ENCODE data around the gene MDH1. TPM values are rescaled to one million over a fixed set of nuclear protein-coding genes. Genes with fewer than 3 reads are reported as not detected.

The MDH1 gene
- total and polyA plus RNA-seq, 9 of the 15 experiments (the other 6 are each of a cell fraction or from before 2014, with no cell fraction given), result 191 to 1,225 (median 284) TPM

GRCh38 chr2:63590626-63591408, 2.1 kb downstream of the MDH1 start (continued):
- TF ChIP-seq ELK3 (CRISPR knock-in tag; IDR thresholded peaks at IDR 0.05), result no peak
- no peak for TF ChIP-seq CCAR2 (IDR thresholded peaks at IDR 0.05; ENCODE audit: low read depth, low read length)
- no peak for TF ChIP-seq SRSF1 (IDR thresholded peaks at IDR 0.05; ENCODE audit: low read depth, low read length)
- no peak for TF ChIP-seq TRIM28 (IDR thresholded peaks at IDR 0.05)
- no peak for TF ChIP-seq SMARCB1 (IDR thresholded peaks at IDR 0.05; ENCODE audit: insufficient read length, low read depth)

DNA sequence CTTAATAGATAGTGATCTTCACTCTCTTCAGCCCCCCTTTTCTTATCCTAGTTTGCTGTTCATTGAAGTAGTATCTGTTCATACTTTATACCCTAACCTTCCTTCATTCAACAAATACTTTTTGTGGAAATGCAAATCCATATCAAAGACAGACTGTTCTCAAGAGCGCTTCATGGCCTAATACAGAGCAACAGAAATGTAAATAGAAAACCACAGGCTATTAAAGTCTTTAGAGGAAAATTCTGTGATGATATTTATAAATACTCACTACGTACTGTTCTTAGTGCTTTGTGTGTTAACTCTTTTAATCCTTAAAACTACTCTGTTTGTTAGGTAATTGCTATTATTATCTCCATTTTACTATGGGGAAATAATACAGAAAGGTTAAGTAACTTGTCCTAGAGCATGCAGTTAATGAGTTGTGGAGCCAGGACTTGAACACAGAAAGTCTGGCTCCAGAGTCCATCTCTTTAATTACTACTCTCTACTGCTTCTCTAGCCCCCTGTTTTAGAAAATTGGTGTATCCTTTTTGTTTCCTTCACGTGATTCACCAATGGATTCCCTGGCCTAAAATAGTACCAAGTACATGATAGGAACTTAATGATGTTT, 2.9 kb downstream of the MDH1 start:
- peaks cover 0 to 14% of the 10 kb centered on the region in 2 experiments; a peak in 3 of 5 replicates for H3K4me1 ChIP-seq (replicated peaks in 1 of 2; ENCODE audit: control insufficient read depth in 2 of 2, insufficient read depth in 2 of 2, low read length in 2 of 2)
- DNase-seq (ENCODE audit: extremely low read depth in 1 of 4, low spot score in 3 of 4) (no peak), FAIRE-seq (no peak), ATAC-seq (no peak)
- H3K27ac ChIP-seq (ENCODE audit: extremely low read depth, low read depth, low read length), result no peak overlapping the region
- ChIA-PET CTCF (ENCODE audit: low intra/inter-chr PET ratio) (no interaction called here), POLR2A (no interaction called here)
- no peak overlapping the region for H3K4me3 ChIP-seq
- in situ Hi-C loops (cut with MboI), result no loop called here
- no peak overlapping the region for H3K4me2 ChIP-seq (ENCODE audit: insufficient read depth, low read length)
- H4K20me1 ChIP-seq (replicated peaks; ENCODE audit: control insufficient read depth, insufficient read depth, low read length), result no peaks in the 10 kb centered on the region
- no peaks in the 10 kb centered on the region for H3K9me1 ChIP-seq (ENCODE audit: control insufficient read depth, insufficient read depth, low read length)
- H3K27me3 ChIP-seq (ENCODE audit: control insufficient read depth in 2 of 2, insufficient read depth in 2 of 2, low read length in 2 of 2), result no peaks in the 10 kb centered on the region
- intact Hi-C loops (cut with micrococcal nuclease), result no loop called here
- BruUV-seq (replicated peaks), result no TSS peak
- H3K36me3 ChIP-seq (ENCODE audit: control insufficient read depth, insufficient read depth, low read length), result peaks cover 49% of the 10 kb centered on the region
- peaks cover 84% of the 10 kb centered on the region for H3K79me2 ChIP-seq (ENCODE audit: control insufficient read depth, insufficient read depth, low read length)
- H2AFZ ChIP-seq (ENCODE audit: low read depth, low read length), result no peak overlapping the region
- no peak overlapping the region for H3K9ac ChIP-seq (ENCODE audit: insufficient read depth in 1 of 2, low read depth in 2 of 2, low read length in 2 of 2)
- H3K9me3 ChIP-seq (replicated peaks; ENCODE audit: control insufficient read depth, insufficient read depth, low read depth, low read length), result no peaks in the 10 kb centered on the region
- WGBS (ENCODE audit: insufficient coverage, low coverage, missing lambda C conversion rate), result 97% methylated on average over 3 of the region's 3 CpGs
- TF ChIP-seq ZNF318 (IDR thresholded peaks at IDR 0.05; ENCODE audit: borderline replicate concordance in 1 of 2, low read depth in 1 of 2) (no peak), ZNF12 (CRISPR knock-in tag; IDR thresholded peaks at IDR 0.05) (no peak), POLR2G (IDR thresholded peaks at IDR 0.05; ENCODE audit: low read depth, low read length) (no peak), TBP (optimal IDR thresholded peaks at IDR 0.05; ENCODE audit: low read depth, low read length) (no peak), CBFA2T3 (IDR thresholded peaks at IDR 0.05) (no peak), CBX2 (IDR thresholded peaks at IDR 0.05; ENCODE audit: insufficient read depth, low read length, poor library complexity, severe bottlenecking) (no peak)

Data from K562 (cell line).